GM11168 (cell line): ENCODE results near the gene FIP1L1.
"Not testable (repeated sequence)": the region's sequence is repeated elsewhere in the genome, so short reads cannot be mapped to it uniquely, and the experiment has no call there.

ENCODE experiments used
- in situ Hi-C: fragments of 300-500 bp; cut with MboI; formaldehyde crosslinking; loops from one replicate; pipeline ENCODE4 v1.12.0; 2022; ENCODE audit warnings: low sequenced_read_pairs; ENCODE audit not compliant: unreplicated experiment

Gene FIP1L1

GRCh38 chr4:53377319-53378170, at the start of gene FIP1L1:
Gene FIP1L1 (plus strand): TSS chr4:53377641. CDS start chr4:53377839, 198 bp downstream.
- in situ Hi-C loops = no loop called here

- in situ Hi-C loops = not testable (repeated sequence)
Measured at GRCh38 chr4:53334916-53335315, 42.5 kb upstream of the FIP1L1 start.

GRCh38 chr4:53340145-53340544, 37.3 kb upstream of the FIP1L1 start:
- in situ Hi-C loops = not testable (repeated sequence)

- in situ Hi-C loops = not testable (repeated sequence)
Measured at GRCh38 chr4:53346392-53346791, 31.0 kb upstream of the FIP1L1 start.

GRCh38 chr4:53346920-53347852, 30.3 kb upstream of the FIP1L1 start:
- in situ Hi-C loops = no loop called here

- in situ Hi-C loops = no loop called here
Measured at GRCh38 chr4:53348046-53348445, 29.4 kb upstream of the FIP1L1 start.

- in situ Hi-C loops = no loop called here
Measured at GRCh38 chr4:53349091-53349491, 28.4 kb upstream of the FIP1L1 start.

GRCh38 chr4:53354012-53354722, 23.3 kb upstream of the FIP1L1 start:
- in situ Hi-C loops = no loop called here

- in situ Hi-C loops = no loop called here
Measured at GRCh38 chr4:53355930-53356521, 21.4 kb upstream of the FIP1L1 start.

- in situ Hi-C loops = no loop called here
Measured at GRCh38 chr4:53361451-53361850, 16.0 kb upstream of the FIP1L1 start.

- in situ Hi-C loops = no loop called here
Measured at GRCh38 chr4:53362093-53362492, 15.3 kb upstream of the FIP1L1 start.

- in situ Hi-C loops = no loop called here
Measured at GRCh38 chr4:53364624-53365023, 12.8 kb upstream of the FIP1L1 start.

- in situ Hi-C loops = no loop called here
Measured at GRCh38 chr4:53365121-53365485, 12.3 kb upstream of the FIP1L1 start.

- in situ Hi-C loops = no loop called here
Measured at GRCh38 chr4:53365486-53366300, 11.7 kb upstream of the FIP1L1 start, which contains the start of gene SCFD2. Gene SCFD2 (minus strand): TSS chr4:53366061.

- in situ Hi-C loops = no loop called here
Measured at GRCh38 chr4:53366301-53366716, 11.1 kb upstream of the FIP1L1 start.

- in situ Hi-C loops = no loop called here
Measured at GRCh38 chr4:53367721-53368120, 9.7 kb upstream of the FIP1L1 start.

GRCh38 chr4:53371049-53371448, 6.4 kb upstream of the FIP1L1 start:
- in situ Hi-C loops = no loop called here

GRCh38 chr4:53371843-53372521, 5.5 kb upstream of the FIP1L1 start:
- in situ Hi-C loops = no loop called here
